WTC11 (cell line): Measurements from ENCODE around the gene UBXN11. TPM values are rescaled to one million over a fixed set of nuclear protein-coding genes. Genes with fewer than 3 reads are reported as not detected.

Experiments used
- ATAC-seq: fragments of 200-7000 bp; cut with Tn5 transposase; 2 replicates; pipeline ENCODE4 v1.10.0; 2021; ENCODE audit warnings: mild to moderate bottlenecking, moderate library complexity
- CTCF ChIA-PET: fragments of 300-600 bp; sonication (Branson Sonifier 250); formaldehyde crosslinking; loops from one replicate; lab custom pipeline; 2021; ENCODE audit warnings: antibody characterized with exemption; lab: Charles Lee
- POLR2A ChIA-PET: fragments of 350-600 bp; sonication (Branson Sonifier 250); formaldehyde crosslinking; loops from one replicate; lab custom pipeline; 2021; ENCODE audit warnings: antibody characterized with exemption; lab: Charles Lee
- DNase-seq: peaks from one replicate; pipeline ENCODE4 v3.0.0; 2021; ENCODE audit warnings: low spot score
- H3K27ac Mint-ChIP-seq: 2 replicates; pipeline ENCODE4 v1.8.0; 2021; ENCODE audit warnings: mixed read lengths
- H3K27me3 Mint-ChIP-seq: 2 replicates; pipeline ENCODE4 v1.8.0; 2021; ENCODE audit warnings: low read depth, mild to moderate bottlenecking, moderate library complexity, mixed read lengths
- H3K36me3 Mint-ChIP-seq: 2 replicates; pipeline ENCODE4 v1.8.0; 2021; ENCODE audit warnings: mixed read lengths
- H3K4me1 Mint-ChIP-seq: 2 replicates; pipeline ENCODE4 v1.8.0; 2022; ENCODE audit warnings: mixed read lengths
- H3K4me3 Mint-ChIP-seq: 2 replicates; pipeline ENCODE4 v1.8.0; 2021; ENCODE audit warnings: mild to moderate bottlenecking, moderate library complexity, mixed read lengths
- H3K9me3 Mint-ChIP-seq: 2 replicates; pipeline ENCODE4 v1.8.0; 2021; ENCODE audit warnings: mixed read lengths
- CBFB ChIP-seq: sonication (generic); formaldehyde crosslinking; IDR thresholded peaks from 2 replicates; pipeline ENCODE4 v1.8.1; 2022; ENCODE audit warnings: mild to moderate bottlenecking, low read depth, missing genetic modification reagents
- ESRRA ChIP-seq: sonication (generic); formaldehyde crosslinking; IDR thresholded peaks from 2 replicates; pipeline ENCODE4 v1.8.1; 2022; ENCODE audit warnings: mild to moderate bottlenecking, missing genetic modification reagents, borderline replicate concordance
- FOXJ3 ChIP-seq: sonication (generic); formaldehyde crosslinking; IDR thresholded peaks from 2 replicates; pipeline ENCODE4 v1.9.0; 2021; ENCODE audit warnings: missing genetic modification reagents, mild to moderate bottlenecking, borderline replicate concordance
- HMGA2 ChIP-seq: fragments of 250-450 bp; sonication (Bioruptor Pico); IDR thresholded peaks from 2 replicates; pipeline ENCODE4 v1.4.0; 2021; ENCODE audit warnings: mild to moderate bottlenecking, moderate library complexity
- HMGXB4 ChIP-seq: sonication (generic); formaldehyde crosslinking; IDR thresholded peaks from 2 replicates; pipeline ENCODE4 v1.8.1; 2023; ENCODE audit warnings: mild to moderate bottlenecking, moderate library complexity, missing genetic modification reagents
- OVOL2 ChIP-seq: fragments of 250-450 bp; sonication (Bioruptor Pico); IDR thresholded peaks from 2 replicates; pipeline ENCODE4 v1.9.0; 2021; ENCODE audit warnings: mild to moderate bottlenecking, borderline replicate concordance
- PRRX2 ChIP-seq: fragments of 250-450 bp; sonication (Bioruptor Pico); IDR thresholded peaks from 2 replicates; pipeline ENCODE4 v1.8.0; 2021; ENCODE audit warnings: mild to moderate bottlenecking
- ZMAT4 ChIP-seq: fragments of 250-450 bp; sonication (Bioruptor Pico); IDR thresholded peaks from 2 replicates; pipeline ENCODE4 v1.9.0; 2021; ENCODE audit warnings: mild to moderate bottlenecking
- ZNF121 ChIP-seq: sonication (generic); formaldehyde crosslinking; IDR thresholded peaks from 2 replicates; pipeline ENCODE4 v1.8.0; 2023; ENCODE audit warnings: missing genetic modification reagents
- ZNF232 ChIP-seq: sonication (generic); formaldehyde crosslinking; IDR thresholded peaks from 2 replicates; pipeline ENCODE4 v1.8.0; 2022; ENCODE audit warnings: mild to moderate bottlenecking, missing genetic modification reagents
- ZNF281 ChIP-seq: sonication (generic); formaldehyde crosslinking; IDR thresholded peaks from 2 replicates; pipeline ENCODE4 v1.8.0; 2023; ENCODE audit warnings: mild to moderate bottlenecking, missing genetic modification reagents
- ZNF423 ChIP-seq: fragments of 250-450 bp; sonication (Bioruptor Pico); IDR thresholded peaks from 2 replicates; pipeline ENCODE4 v2.1.2; 2022; ENCODE audit warnings: mild to moderate bottlenecking, moderate library complexity
- total RNA-seq: library from RNA; stranded (reverse); gene quantifications from 3 replicates; pipeline ENCODE4 v1.2.3, GENCODE V29; 2021
- TF ChIP-seq, protein P1 (sequence below): fragments of 250-450 bp; sonication (Bioruptor Pico); IDR thresholded peaks from 2 replicates; pipeline ENCODE4 v1.9.0; 2021; ENCODE audit warnings: moderate library complexity, mild to moderate bottlenecking, inconsistent platforms, borderline replicate concordance
- TF ChIP-seq, protein P2 (sequence below): sonication (generic); formaldehyde crosslinking; IDR thresholded peaks from 2 replicates; pipeline ENCODE4 v1.8.0; 2022; ENCODE audit warnings: missing genetic modification reagents
- TF ChIP-seq, protein P3 (sequence below): fragments of 250-450 bp; sonication (Bioruptor Pico); IDR thresholded peaks from 2 replicates; pipeline ENCODE4 v1.8.0; 2021; ENCODE audit warnings: mild to moderate bottlenecking
- TF ChIP-seq, protein P4 (sequence below): sonication (generic); formaldehyde crosslinking; IDR thresholded peaks from 2 replicates; pipeline ENCODE4 v1.8.1; 2023; ENCODE audit warnings: mild to moderate bottlenecking, missing genetic modification reagents, borderline replicate concordance

The UBXN11 gene
- total RNA-seq, 1 experiment from 2014 or later: 14.1 TPM

DNA sequence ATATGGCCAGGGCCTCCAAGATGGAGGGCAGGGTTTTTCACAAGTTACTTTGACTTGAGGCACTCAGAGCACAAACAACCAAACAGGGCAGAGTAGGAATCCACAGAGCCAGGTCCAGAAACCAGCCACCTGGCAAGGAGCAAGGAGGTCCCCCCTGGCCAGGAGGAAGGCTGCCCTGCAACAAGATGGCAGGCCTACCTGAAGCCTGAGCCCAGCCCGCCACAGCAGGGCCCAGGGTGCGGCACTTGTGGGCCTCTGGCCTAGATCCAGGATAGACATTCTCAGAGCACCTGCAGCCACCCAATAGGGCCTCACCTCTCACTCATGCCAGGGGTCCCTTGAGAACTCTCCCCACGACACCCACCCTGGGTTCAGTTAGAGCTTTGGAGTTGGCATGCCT, 15.0 kb downstream of the UBXN11 start:
- no peak for DNase-seq
- ChIA-PET CTCF (interaction anchor here (1.7 to 2.1 kb wide), 3 partner anchors 12 to 30 kb away, joined by 7 to 14 read pairs (median 7); partner anchors contain the start of genes CD52 and SH3BGRL3), POLR2A (interaction anchor here (1.7 kb wide), 1 partner anchor 12 kb away, joined by 6 read pairs; the partner anchor contains the start of gene SH3BGRL3)
- H3K4me3 Mint-ChIP-seq: no peak overlapping the region
- peaks cover 16% of the 10 kb centered on the region for H3K4me1 Mint-ChIP-seq
- no peak overlapping the region; the same call in 1 of the 2 replicates for H3K27ac Mint-ChIP-seq
- no peak for TF ChIP-seq HMGA2 (CRISPR knock-in tag)
- TF ChIP-seq HMGXB4 (CRISPR knock-in tag): no peak
- no peak for TF ChIP-seq ZNF232 (CRISPR knock-in tag)
- TF ChIP-seq OVOL2 (CRISPR knock-in tag): no peak
- TF ChIP-seq, protein P1, sequence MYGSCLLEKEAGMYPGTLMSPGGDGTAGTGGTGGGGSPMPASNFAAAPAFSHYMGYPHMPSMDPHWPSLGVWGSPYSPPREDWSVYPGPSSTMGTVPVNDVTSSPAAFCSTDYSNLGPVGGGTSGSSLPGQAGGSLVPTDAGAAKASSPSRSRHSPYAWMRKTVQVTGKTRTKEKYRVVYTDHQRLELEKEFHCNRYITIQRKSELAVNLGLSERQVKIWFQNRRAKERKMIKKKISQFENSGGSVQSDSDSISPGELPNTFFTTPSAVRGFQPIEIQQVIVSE (CRISPR knock-in tag): no peak
- TF ChIP-seq, protein P2, sequence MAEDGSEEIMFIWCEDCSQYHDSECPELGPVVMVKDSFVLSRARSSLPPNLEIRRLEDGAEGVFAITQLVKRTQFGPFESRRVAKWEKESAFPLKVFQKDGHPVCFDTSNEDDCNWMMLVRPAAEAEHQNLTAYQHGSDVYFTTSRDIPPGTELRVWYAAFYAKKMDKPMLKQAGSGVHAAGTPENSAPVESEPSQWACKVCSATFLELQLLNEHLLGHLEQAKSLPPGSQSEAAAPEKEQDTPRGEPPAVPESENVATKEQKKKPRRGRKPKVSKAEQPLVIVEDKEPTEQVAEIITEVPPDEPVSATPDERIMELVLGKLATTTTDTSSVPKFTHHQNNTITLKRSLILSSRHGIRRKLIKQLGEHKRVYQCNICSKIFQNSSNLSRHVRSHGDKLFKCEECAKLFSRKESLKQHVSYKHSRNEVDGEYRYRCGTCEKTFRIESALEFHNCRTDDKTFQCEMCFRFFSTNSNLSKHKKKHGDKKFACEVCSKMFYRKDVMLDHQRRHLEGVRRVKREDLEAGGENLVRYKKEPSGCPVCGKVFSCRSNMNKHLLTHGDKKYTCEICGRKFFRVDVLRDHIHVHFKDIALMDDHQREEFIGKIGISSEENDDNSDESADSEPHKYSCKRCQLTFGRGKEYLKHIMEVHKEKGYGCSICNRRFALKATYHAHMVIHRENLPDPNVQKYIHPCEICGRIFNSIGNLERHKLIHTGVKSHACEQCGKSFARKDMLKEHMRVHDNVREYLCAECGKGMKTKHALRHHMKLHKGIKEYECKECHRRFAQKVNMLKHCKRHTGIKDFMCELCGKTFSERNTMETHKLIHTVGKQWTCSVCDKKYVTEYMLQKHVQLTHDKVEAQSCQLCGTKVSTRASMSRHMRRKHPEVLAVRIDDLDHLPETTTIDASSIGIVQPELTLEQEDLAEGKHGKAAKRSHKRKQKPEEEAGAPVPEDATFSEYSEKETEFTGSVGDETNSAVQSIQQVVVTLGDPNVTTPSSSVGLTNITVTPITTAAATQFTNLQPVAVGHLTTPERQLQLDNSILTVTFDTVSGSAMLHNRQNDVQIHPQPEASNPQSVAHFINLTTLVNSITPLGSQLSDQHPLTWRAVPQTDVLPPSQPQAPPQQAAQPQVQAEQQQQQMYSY (CRISPR knock-in tag): no peak
- TF ChIP-seq CBFB (CRISPR knock-in tag): no peak
- TF ChIP-seq PRRX2 (CRISPR knock-in tag): no peak
- TF ChIP-seq, protein P3, sequence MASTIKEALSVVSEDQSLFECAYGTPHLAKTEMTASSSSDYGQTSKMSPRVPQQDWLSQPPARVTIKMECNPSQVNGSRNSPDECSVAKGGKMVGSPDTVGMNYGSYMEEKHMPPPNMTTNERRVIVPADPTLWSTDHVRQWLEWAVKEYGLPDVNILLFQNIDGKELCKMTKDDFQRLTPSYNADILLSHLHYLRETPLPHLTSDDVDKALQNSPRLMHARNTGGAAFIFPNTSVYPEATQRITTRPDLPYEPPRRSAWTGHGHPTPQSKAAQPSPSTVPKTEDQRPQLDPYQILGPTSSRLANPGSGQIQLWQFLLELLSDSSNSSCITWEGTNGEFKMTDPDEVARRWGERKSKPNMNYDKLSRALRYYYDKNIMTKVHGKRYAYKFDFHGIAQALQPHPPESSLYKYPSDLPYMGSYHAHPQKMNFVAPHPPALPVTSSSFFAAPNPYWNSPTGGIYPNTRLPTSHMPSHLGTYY (CRISPR knock-in tag): no peak
- TF ChIP-seq, protein P4, sequence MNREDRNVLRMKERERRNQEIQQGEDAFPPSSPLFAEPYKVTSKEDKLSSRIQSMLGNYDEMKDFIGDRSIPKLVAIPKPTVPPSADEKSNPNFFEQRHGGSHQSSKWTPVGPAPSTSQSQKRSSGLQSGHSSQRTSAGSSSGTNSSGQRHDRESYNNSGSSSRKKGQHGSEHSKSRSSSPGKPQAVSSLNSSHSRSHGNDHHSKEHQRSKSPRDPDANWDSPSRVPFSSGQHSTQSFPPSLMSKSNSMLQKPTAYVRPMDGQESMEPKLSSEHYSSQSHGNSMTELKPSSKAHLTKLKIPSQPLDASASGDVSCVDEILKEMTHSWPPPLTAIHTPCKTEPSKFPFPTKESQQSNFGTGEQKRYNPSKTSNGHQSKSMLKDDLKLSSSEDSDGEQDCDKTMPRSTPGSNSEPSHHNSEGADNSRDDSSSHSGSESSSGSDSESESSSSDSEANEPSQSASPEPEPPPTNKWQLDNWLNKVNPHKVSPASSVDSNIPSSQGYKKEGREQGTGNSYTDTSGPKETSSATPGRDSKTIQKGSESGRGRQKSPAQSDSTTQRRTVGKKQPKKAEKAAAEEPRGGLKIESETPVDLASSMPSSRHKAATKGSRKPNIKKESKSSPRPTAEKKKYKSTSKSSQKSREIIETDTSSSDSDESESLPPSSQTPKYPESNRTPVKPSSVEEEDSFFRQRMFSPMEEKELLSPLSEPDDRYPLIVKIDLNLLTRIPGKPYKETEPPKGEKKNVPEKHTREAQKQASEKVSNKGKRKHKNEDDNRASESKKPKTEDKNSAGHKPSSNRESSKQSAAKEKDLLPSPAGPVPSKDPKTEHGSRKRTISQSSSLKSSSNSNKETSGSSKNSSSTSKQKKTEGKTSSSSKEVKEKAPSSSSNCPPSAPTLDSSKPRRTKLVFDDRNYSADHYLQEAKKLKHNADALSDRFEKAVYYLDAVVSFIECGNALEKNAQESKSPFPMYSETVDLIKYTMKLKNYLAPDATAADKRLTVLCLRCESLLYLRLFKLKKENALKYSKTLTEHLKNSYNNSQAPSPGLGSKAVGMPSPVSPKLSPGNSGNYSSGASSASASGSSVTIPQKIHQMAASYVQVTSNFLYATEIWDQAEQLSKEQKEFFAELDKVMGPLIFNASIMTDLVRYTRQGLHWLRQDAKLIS: no peak
- no peak for TF ChIP-seq FOXJ3 (CRISPR knock-in tag)
- TF ChIP-seq, all 79 proteins: peak for 0
- H3K27me3 Mint-ChIP-seq: no peaks in the 10 kb centered on the region; the same call in 1 of the 2 replicates
- no peak for ATAC-seq
- no peaks in the 10 kb centered on the region for H3K9me3 Mint-ChIP-seq
- H3K36me3 Mint-ChIP-seq: no peaks in the 10 kb centered on the region

- no peak overlapping the region; the same call in 1 of the 2 replicates for H3K27ac Mint-ChIP-seq
- no peak overlapping the region for H3K4me3 Mint-ChIP-seq
- H3K36me3 Mint-ChIP-seq: no peaks in the 10 kb centered on the region
- ChIA-PET POLR2A (interaction anchor here (1.7 kb wide), 1 partner anchor 12 kb away, joined by 6 read pairs; the partner anchor contains the start of gene SH3BGRL3), CTCF (interaction anchor here (0.6 to 2.3 kb wide), 11 partner anchors 9 to 126 kb away, joined by 3 to 14 read pairs (median 6); partner anchors contain the start of genes CATSPER4, CD52, CEP85 and SH3BGRL3)
- peaks cover 16% of the 10 kb centered on the region for H3K4me1 Mint-ChIP-seq
- peak; percentile 30 for ATAC-seq
- no peak for DNase-seq
- no peaks in the 10 kb centered on the region; the same call in 1 of the 2 replicates for H3K27me3 Mint-ChIP-seq
- no peaks in the 10 kb centered on the region for H3K9me3 Mint-ChIP-seq
- TF ChIP-seq ZNF281 (CRISPR knock-in tag): no peak
- no peak for TF ChIP-seq ZNF121
- no peak for TF ChIP-seq ZNF423 (CRISPR knock-in tag)
- no peak for TF ChIP-seq PRRX2 (CRISPR knock-in tag)
- no peak for TF ChIP-seq ZMAT4
- no peak for TF ChIP-seq ESRRA (CRISPR knock-in tag)
Measured at GRCh38 chr1:26290882-26291261, 15.6 kb downstream of the UBXN11 start.
